ENCODE measurements around the gene JMJD7. TPM values are rescaled to one million over a fixed set of nuclear protein-coding genes. Genes with fewer than 3 reads are reported as not detected.

Gene JMJD7
- total RNA-seq, 1 experiment from 2014 or later, result 13.5 TPM

DNA sequence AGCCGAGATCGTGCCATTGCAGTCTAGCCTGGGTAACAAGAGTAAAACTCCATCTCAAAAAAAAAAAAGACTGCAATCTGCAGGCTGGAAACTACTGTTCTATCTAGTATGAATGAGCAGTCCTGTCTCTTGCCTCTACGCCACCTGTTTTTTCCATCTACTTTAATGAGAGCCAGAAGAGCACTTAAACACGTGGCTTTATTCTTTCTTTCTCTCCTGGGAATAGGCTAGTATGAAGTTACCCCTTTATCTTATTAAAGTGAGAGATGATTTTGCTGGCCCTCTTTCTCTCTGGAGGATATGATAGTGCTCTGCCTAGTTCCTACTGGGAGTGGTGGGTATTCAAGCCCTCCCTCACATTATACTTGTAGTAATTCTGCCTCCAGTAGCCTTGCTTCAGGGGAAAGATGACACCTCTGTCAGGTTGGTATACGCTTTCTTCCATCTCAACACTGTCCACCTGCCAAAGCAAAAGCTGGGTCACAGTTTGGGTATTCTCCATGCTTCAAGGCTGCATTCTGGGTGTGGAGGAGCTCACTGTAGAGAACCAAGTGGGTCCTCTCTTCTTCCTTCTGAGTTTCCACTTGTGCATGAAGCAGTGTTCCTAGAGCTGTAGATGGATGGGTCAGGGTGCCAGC, 35.8 kb upstream of the JMJD7 start:
- Histone ChIP-seq H2AFZ (ENCODE audit: low read depth, low read length, poor library complexity, severe bottlenecking) (no peak overlapping the region), H3K27me3 (ENCODE audit: insufficient read depth, low read length) (no peaks in the 10 kb centered on the region), H3K36me3 (ENCODE audit: control insufficient read depth in 1 of 2, insufficient read depth in 2 of 2, low read length in 2 of 2) (no peaks in the 10 kb centered on the region), H3K9me3 (ENCODE audit: control insufficient read depth in 1 of 2, insufficient read depth in 1 of 2, low read depth in 1 of 2, low read length in 2 of 2) (no peaks in the 10 kb centered on the region), H3K4me3 (replicated peaks in 1 of 2; ENCODE audit: low read depth in 1 of 2, low read length in 2 of 2) (no peak overlapping the region), H3K4me1 (ENCODE audit: control insufficient read depth in 1 of 2, insufficient read depth in 2 of 2, low read length in 2 of 2) (peaks cover 20 to 45% of the 10 kb centered on the region in 2 experiments), H4K20me1 (ENCODE audit: insufficient read depth) (no peaks in the 10 kb centered on the region), H3K79me2 (ENCODE audit: insufficient read depth, low read length) (no peaks in the 10 kb centered on the region; the same call in 1 of the 2 replicates), H3K4me2 (ENCODE audit: low read length) (peak overlapping the region; percentile 75; the same call in 1 of the 2 replicates), H3K9ac (ENCODE audit: low read length) (no peak overlapping the region), H3K27ac (ENCODE audit: low read depth, low read length) (no peak overlapping the region), H3K9me2 (ENCODE audit: insufficient read depth) (no peaks in the 10 kb centered on the region)
- no peak for TF ChIP-seq EZH2 (IDR thresholded peaks at IDR 0.05)
- no peak for TF ChIP-seq POLR2AphosphoS5 (IDR thresholded peaks at IDR 0.05; ENCODE audit: low read depth, low read length)
- TF ChIP-seq POLR2A (IDR thresholded peaks at IDR 0.05; ENCODE audit: borderline replicate concordance, extremely low read depth, insufficient read depth, insufficient read length), result no peak
- TF ChIP-seq EZH2phosphoT487 (IDR thresholded peaks at IDR 0.05; ENCODE audit: borderline replicate concordance), result no peak
- TF ChIP-seq, protein P1, sequence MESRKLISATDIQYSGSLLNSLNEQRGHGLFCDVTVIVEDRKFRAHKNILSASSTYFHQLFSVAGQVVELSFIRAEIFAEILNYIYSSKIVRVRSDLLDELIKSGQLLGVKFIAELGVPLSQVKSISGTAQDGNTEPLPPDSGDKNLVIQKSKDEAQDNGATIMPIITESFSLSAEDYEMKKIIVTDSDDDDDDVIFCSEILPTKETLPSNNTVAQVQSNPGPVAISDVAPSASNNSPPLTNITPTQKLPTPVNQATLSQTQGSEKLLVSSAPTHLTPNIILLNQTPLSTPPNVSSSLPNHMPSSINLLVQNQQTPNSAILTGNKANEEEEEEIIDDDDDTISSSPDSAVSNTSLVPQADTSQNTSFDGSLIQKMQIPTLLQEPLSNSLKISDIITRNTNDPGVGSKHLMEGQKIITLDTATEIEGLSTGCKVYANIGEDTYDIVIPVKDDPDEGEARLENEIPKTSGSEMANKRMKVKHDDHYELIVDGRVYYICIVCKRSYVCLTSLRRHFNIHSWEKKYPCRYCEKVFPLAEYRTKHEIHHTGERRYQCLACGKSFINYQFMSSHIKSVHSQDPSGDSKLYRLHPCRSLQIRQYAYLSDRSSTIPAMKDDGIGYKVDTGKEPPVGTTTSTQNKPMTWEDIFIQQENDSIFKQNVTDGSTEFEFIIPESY (IDR thresholded peaks at IDR 0.05; ENCODE audit: extremely low read depth, insufficient replicate concordance, low read length), result no peak
- TF ChIP-seq ZNF274 (IDR thresholded peaks at IDR 0.05; ENCODE audit: low read depth, low read length), result no peak
- TF ChIP-seq ELF1 (IDR thresholded peaks at IDR 0.05; ENCODE audit: borderline replicate concordance, low read depth), result no peak
- TF ChIP-seq FOSL1 (IDR thresholded peaks at IDR 0.05; ENCODE audit: low read depth), result no peak
- TF ChIP-seq CBX3 (IDR thresholded peaks at IDR 0.05; ENCODE audit: low read depth), result no peak
- TF ChIP-seq YY1 (IDR thresholded peaks at IDR 0.05; ENCODE audit: extremely low read depth, insufficient replicate concordance, low read depth, low read length), result no peak
- TF ChIP-seq CEBPB (IDR thresholded peaks at IDR 0.05; ENCODE audit: low read depth), result no peak
- TF ChIP-seq EGR1 (IDR thresholded peaks at IDR 0.05; ENCODE audit: low read depth), result no peak
- no peak for TF ChIP-seq SP1 (IDR thresholded peaks at IDR 0.05; ENCODE audit: low read depth)
- no peak for TF ChIP-seq SIN3A (IDR thresholded peaks at IDR 0.05; ENCODE audit: low read depth)
- TF ChIP-seq SRF (IDR thresholded peaks at IDR 0.05; ENCODE audit: low read depth), result no peak
- POLR2A ChIA-PET, result no interaction called here
- intact Hi-C loops (cut with micrococcal nuclease), result no loop called here
- CTCF ChIA-PET, result interaction anchor here (4.1 kb wide), 1 partner anchor 18 kb away, joined by 22 read pairs; the partner anchor contains the start of gene MAPKBP1
- no TSS peak for BruUV-seq (replicated peaks)
- no peak for DNase-seq (ENCODE audit: low read depth, low spot score)
- RAD21 ChIA-PET (ENCODE audit: low non-redundant PET in 1 of 2, low total read pairs in 2 of 2, uncharacterized antibody in 2 of 2, unreplicated experiment in 2 of 2), result no interaction called here
- no peak for ATAC-seq

Data from HCT116 (cell line).